Large intestine (tissue), 3 donors: ENCODE results near the gene EEA1. TPM values are rescaled to one million over a fixed set of nuclear protein-coding genes. Genes with fewer than 3 reads are reported as not detected.

Experiments used
- DNase-seq, 2 donors: peaks; one replicate each; pipeline versions ENCODE4 v3.0.0 to v3.0.0-alpha.2; 2013
- H3K27ac ChIP-seq: one replicate; pipeline ENCODE4 v1.5.1; 2013; ENCODE audit warnings: low read length
- H3K27me3 ChIP-seq: 2 replicates; pipeline ENCODE4 v1.6.1; 2013; ENCODE audit warnings: low read length; ENCODE audit not compliant: control insufficient read depth, insufficient read depth
- H3K36me3 ChIP-seq: 2 replicates; pipeline ENCODE4 v1.6.1; 2013; ENCODE audit warnings: low read length; ENCODE audit not compliant: control insufficient read depth, insufficient read depth
- H3K4me1 ChIP-seq: one replicate; pipeline ENCODE4 v1.6.1; 2013; ENCODE audit warnings: low read length; ENCODE audit not compliant: control insufficient read depth, insufficient read depth
- H3K4me3 ChIP-seq: one replicate; pipeline ENCODE4 v1.5.1; 2013; ENCODE audit warnings: low read length
- H3K9me3 ChIP-seq: one replicate; pipeline ENCODE4 v1.6.1; 2013; ENCODE audit warnings: mild to moderate bottlenecking, low read depth, low read length, moderate library complexity; ENCODE audit not compliant: control insufficient read depth
- WGBS: methylation state at CpG from one replicate; pipeline ENCODE4 v1.1.5; 2013; ENCODE audit warnings: low lambda C conversion rate; ENCODE audit not compliant: insufficient coverage; 5-methylcytosine and 5-hydroxymethylcytosine counted together
- polyA plus RNA-seq: library from polyadenylated mRNA; unstranded; fragments of 120-200 nt; gene quantifications from one replicate; pipeline ENCODE4 v1.2.1, GENCODE V29; 2013

EEA1 gene
- polyA plus RNA-seq, 1 donor = 15.5 TPM

DNA sequence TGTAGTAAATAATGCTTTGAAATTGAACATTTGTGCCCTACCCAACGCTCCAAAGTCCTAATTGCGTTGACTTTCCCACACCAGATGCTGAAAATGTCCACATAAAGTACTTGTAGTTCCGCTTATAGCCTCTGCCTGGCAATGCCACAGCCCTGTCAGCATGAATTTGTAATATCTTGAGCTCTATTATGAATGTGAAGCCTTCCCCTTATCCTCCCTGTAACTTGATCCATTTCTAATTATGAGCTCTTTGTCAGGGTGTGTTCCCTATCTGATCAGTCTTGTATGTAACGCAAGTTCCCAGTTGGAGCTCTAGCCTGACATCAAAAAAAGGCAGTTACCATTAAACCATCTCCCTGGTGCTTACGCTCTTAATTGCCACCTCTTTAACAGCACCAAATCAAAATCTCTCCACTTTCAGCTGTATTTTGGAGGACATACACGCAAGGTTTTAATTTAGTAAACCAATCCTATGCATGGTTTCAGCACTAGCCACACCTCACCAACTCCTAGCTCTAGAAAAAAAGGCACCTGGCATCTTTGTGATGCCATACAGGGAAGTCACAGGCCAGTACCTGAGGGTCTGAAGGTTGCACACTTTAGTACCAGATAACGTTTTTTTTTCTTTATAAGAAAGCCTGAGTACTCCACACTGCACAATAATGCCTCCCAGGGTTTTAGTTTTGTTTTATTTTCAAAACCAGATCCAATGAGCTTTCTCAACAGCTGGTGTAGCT, 69.3 kb downstream of the EEA1 start:
- no CpG with 5 or more reads among the region's 7 CpGs for WGBS
- DNase-seq = peak in 1 of 2 donors; percentile 15

DNA sequence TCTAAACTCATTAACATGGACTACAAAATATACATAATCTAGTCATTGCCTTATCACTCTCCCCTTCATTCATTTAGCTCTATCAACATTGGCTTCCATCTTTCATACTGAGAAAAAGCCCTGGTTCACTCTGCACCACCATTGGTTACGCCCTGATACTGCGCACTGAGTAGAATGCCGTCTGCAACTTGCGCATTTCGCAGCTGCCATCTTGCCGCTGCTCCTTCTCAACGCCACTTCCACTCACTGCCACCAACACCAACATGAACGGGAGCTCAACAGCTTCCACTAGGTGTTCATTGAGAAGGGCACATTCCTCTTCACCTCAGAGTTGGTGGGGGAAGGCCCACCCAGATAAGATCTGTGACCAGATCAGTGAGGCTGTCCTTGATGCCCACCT, 71.3 kb downstream of the EEA1 start:
- H3K4me3 ChIP-seq = no peak overlapping the region
- peaks cover 14% of the 10 kb centered on the region for H3K36me3 ChIP-seq
- WGBS = no CpG with 5 or more reads among the region's 8 CpGs
- peaks cover 4% of the 10 kb centered on the region for H3K4me1 ChIP-seq
- no peak overlapping the region for H3K27ac ChIP-seq
- no peaks in the 10 kb centered on the region for H3K9me3 ChIP-seq
- H3K27me3 ChIP-seq = no peaks in the 10 kb centered on the region
- no peak for DNase-seq

More for the DNA sequence above, 69.3 kb downstream of the EEA1 start:
- H3K27me3 ChIP-seq = no peaks in the 10 kb centered on the region
- H3K4me1 ChIP-seq = peaks cover 4% of the 10 kb centered on the region
- H3K36me3 ChIP-seq = peaks cover 13% of the 10 kb centered on the region
- no peak overlapping the region for H3K4me3 ChIP-seq
- H3K9me3 ChIP-seq = no peaks in the 10 kb centered on the region
- H3K27ac ChIP-seq = no peak overlapping the region

GRCh38 chr12:92854344-92854743, 74.8 kb downstream of the EEA1 start:
- H3K4me1 ChIP-seq = peaks cover under 1% of the 10 kb centered on the region
- no peaks in the 10 kb centered on the region for H3K27me3 ChIP-seq
- H3K4me3 ChIP-seq = no peak overlapping the region
- no peaks in the 10 kb centered on the region for H3K9me3 ChIP-seq
- no CpG with 5 or more reads among the region's 3 CpGs for WGBS
- DNase-seq = peak in 1 of 2 donors; percentile 10
- peaks cover 20% of the 10 kb centered on the region for H3K36me3 ChIP-seq
- no peak overlapping the region for H3K27ac ChIP-seq

- no CpG with 5 or more reads among the region's 3 CpGs for WGBS
- Histone ChIP-seq H3K27me3 (no peaks in the 10 kb centered on the region), H3K9me3 (no peaks in the 10 kb centered on the region), H3K4me3 (no peak overlapping the region), H3K4me1 (peaks cover 9% of the 10 kb centered on the region), H3K27ac (no peak overlapping the region), H3K36me3 (peaks cover 5% of the 10 kb centered on the region)
- DNase-seq = peak; percentile 29 to 54
Measured at GRCh38 chr12:92848740-92849139, 80.4 kb downstream of the EEA1 start.

DNA sequence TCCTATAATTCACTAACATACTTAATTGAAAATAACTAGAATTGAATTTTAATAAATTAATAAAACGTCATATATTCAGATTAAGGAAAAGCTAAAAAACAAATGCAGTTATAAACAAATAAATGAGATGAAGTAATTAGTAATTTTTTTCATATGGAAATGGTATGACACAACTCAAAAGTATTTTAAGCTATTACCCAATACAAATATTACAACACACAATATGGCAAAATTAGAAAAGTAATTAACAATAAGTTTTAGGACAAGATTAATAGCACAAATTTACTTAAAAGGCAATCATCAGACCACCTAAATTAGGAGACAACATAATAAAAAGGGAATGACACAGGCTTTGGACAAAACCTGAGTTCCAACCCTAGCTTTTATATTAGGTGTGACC, 81.7 kb downstream of the EEA1 start:
- Histone ChIP-seq H3K27ac (no peak overlapping the region), H3K27me3 (no peaks in the 10 kb centered on the region), H3K4me1 (peaks cover 9% of the 10 kb centered on the region), H3K4me3 (no peak overlapping the region), H3K36me3 (peaks cover 5% of the 10 kb centered on the region), H3K9me3 (no peaks in the 10 kb centered on the region)
- 93% methylated on average over 1 of the region's 1 CpG for WGBS
- DNase-seq = peak in 1 of 2 donors; percentile 14

DNA sequence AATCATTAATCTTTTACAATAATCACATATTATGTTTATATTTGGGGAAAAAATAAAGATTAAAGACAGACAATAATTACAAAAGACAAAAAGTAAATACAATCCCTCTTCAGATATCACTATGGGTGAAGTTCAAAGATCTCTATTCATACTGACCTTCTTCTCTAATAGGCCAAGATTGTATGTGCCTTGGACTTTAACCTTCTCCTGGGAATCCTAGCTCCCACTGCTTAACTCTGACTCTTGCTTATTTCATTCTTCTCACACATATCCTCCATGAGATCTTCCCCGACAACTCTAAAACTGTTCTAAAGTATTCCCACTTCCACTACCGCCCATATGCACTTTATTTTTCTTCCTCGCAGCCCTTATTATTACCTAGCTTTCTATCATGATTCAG, 83.8 kb downstream of the EEA1 start:
- DNase-seq = peak; percentile 31 to 72
- no peaks in the 10 kb centered on the region for H3K27me3 ChIP-seq
- H3K27ac ChIP-seq = peak overlapping the region; percentile 70
- H3K4me1 ChIP-seq = peaks cover 9% of the 10 kb centered on the region
- WGBS = 66% methylated on average over 3 of the region's 3 CpGs
- no peak overlapping the region for H3K4me3 ChIP-seq
- no peaks in the 10 kb centered on the region for H3K9me3 ChIP-seq
- H3K36me3 ChIP-seq = peaks cover 7% of the 10 kb centered on the region

GRCh38 chr12:92844151-92844763, 84.8 kb downstream of the EEA1 start:
- WGBS = 88% methylated on average over 1 of the region's 1 CpG
- no peaks in the 10 kb centered on the region for H3K9me3 ChIP-seq
- H3K27ac ChIP-seq = no peak overlapping the region

DNA sequence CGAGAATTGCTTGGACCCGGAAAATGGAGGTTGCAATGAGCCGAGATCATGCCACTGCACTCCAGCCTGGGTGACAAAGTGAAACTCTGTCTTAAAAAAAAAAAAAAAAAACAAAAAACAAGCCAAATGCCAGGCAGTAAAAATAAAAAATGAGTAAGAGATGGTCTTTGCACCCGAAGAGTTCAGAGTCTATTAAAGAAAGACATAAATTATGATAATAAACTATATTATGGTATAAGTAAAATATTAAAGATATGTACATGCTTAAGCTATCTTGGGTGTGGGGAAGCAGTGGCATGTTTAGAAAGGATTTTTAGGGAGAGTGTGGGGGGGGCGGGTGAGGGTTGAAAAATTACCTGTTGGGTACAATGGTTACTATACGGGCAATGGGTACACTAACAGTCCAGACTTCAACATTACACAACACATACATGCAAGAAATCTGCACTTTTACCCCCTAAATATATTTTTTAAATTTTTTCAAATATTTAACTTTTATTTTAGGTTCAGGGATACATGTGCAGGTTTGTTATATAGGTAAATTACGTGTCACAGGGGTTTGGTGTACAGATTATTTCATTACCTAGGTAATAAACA, 99.3 kb downstream of the EEA1 start:
- H3K4me1 ChIP-seq = peaks cover 5% of the 10 kb centered on the region
- 92% methylated on average over 2 of the region's 7 CpGs for WGBS
- DNase-seq = peak; percentile 29 to 70
- peaks cover 11% of the 10 kb centered on the region for H3K36me3 ChIP-seq
- no peak overlapping the region for H3K4me3 ChIP-seq
- no peaks in the 10 kb centered on the region for H3K27me3 ChIP-seq
- no peaks in the 10 kb centered on the region for H3K9me3 ChIP-seq
- peak overlapping the region; percentile 72 for H3K27ac ChIP-seq

More at GRCh38 chr12:92844151-92844763, 84.8 kb downstream of the EEA1 start:
- Histone ChIP-seq H3K4me1 (peaks cover 9% of the 10 kb centered on the region), H3K4me3 (no peak overlapping the region), H3K36me3 (peaks cover 10% of the 10 kb centered on the region), H3K27me3 (no peaks in the 10 kb centered on the region)
- DNase-seq = no peak

DNA sequence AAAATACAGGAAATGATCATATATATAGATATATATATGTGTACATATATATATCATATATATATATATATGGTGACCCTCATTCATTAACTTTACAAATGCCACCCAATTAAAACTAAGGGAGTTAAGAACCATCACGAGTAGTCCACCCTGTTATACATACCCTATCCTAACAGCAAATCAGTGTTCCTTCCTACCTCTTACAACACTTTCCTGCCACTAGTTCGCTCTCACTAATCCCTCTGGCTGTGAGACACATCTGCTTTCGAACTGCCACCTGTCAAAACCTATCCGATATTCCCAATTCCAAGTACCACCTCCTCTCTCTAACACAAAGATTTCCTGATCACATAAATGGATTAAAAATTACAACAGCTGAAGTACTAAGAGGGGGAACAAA, 100.5 kb downstream of the EEA1 start:
- no peak overlapping the region for H3K4me3 ChIP-seq
- 100% methylated on average over 1 of the region's 4 CpGs for WGBS
- no peak for DNase-seq
- peak overlapping the region; percentile 72 for H3K27ac ChIP-seq
- no peaks in the 10 kb centered on the region for H3K27me3 ChIP-seq
- peaks cover 11% of the 10 kb centered on the region for H3K36me3 ChIP-seq
- H3K4me1 ChIP-seq = peaks cover 5% of the 10 kb centered on the region
- H3K9me3 ChIP-seq = no peaks in the 10 kb centered on the region

- Histone ChIP-seq H3K27ac (no peak overlapping the region), H3K4me3 (no peak overlapping the region), H3K27me3 (no peaks in the 10 kb centered on the region), H3K9me3 (no peaks in the 10 kb centered on the region), H3K36me3 (peaks cover 11% of the 10 kb centered on the region), H3K4me1 (peaks cover 5% of the 10 kb centered on the region)
- 43% methylated on average over 1 of the region's 4 CpGs for WGBS
- DNase-seq = peak; percentile 40 to 48
Measured at GRCh38 chr12:92827836-92828431, 101.2 kb downstream of the EEA1 start.
